ENCODE measurements around the gene ZDHHC21. TPM values are rescaled to one million over a fixed set of nuclear protein-coding genes. Genes with fewer than 3 reads are reported as not detected.

ZDHHC21 gene
- total RNA-seq, 1 donor from 2014 or later = 22.4 TPM

- Mint-ChIP-seq H3K27me3 (ENCODE audit: low read depth) (no peaks in the 10 kb centered on the region), H3K4me3 (no peak overlapping the region), H3K9me3 (peaks cover 46% of the 10 kb centered on the region), H3K36me3 (peaks cover 31% of the 10 kb centered on the region), H3K27ac (no peak overlapping the region), H3K4me1 (peaks cover 7% of the 10 kb centered on the region)
- TF ChIP-seq CTCF (IDR thresholded peaks at IDR 0.05; ENCODE audit: unreplicated experiment) = no peak
- DNase-seq (ENCODE audit: low spot score in 2 of 2, unreplicated experiment in 2 of 2) = no peak
Observed at GRCh38 chr9:14710804-14711203, 17.6 kb upstream of the ZDHHC21 start.

DNA sequence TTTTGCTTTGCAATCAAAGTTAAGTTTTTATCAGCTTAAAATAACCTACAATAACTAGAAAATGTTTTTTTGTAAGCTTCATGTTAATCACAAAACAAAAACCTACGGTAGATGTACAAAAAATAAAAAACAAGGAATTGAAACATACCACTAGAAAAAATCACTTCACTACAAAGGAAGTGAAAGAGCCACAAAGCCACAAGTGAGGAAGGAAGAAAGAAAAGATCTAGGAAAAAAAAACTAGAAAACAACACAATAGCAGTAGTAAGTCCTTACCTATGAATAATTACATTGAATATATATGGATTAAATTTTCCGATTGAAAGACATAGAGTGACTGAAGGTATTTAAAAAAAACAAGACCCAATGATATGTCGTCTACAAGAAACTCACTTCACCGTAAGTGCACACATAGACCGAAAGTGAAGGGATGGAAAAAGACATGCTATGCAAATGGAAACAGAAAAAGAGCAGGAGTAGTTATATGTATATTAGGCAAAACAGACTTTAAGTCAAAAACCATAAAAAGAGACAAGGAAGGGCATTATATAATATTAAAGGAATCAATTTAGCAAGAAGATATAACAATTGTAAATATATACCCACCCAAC, 13.4 kb upstream of the ZDHHC21 start:
- Mint-ChIP-seq H3K27ac (no peak overlapping the region), H3K27me3 (ENCODE audit: low read depth) (no peaks in the 10 kb centered on the region), H3K4me1 (no peaks in the 10 kb centered on the region), H3K4me3 (no peak overlapping the region), H3K9me3 (peaks cover 59% of the 10 kb centered on the region), H3K36me3 (peaks cover 40% of the 10 kb centered on the region)
- TF ChIP-seq CTCF (IDR thresholded peaks at IDR 0.05; ENCODE audit: unreplicated experiment) = no peak
- DNase-seq (ENCODE audit: low spot score in 2 of 2, unreplicated experiment in 2 of 2) = no peak

- no peak overlapping the region for H3K27ac Mint-ChIP-seq
- no peak for DNase-seq (ENCODE audit: low spot score in 2 of 2, unreplicated experiment in 2 of 2)
- H3K4me1 Mint-ChIP-seq = no peaks in the 10 kb centered on the region
- peaks cover 53% of the 10 kb centered on the region for H3K9me3 Mint-ChIP-seq
- TF ChIP-seq CTCF (IDR thresholded peaks at IDR 0.05; ENCODE audit: unreplicated experiment) = no peak
- no peak overlapping the region for H3K4me3 Mint-ChIP-seq
- H3K27me3 Mint-ChIP-seq (ENCODE audit: low read depth) = no peaks in the 10 kb centered on the region
- H3K36me3 Mint-ChIP-seq = peaks cover 34% of the 10 kb centered on the region
Observed at GRCh38 chr9:14705079-14705478, 11.8 kb upstream of the ZDHHC21 start.

GRCh38 chr9:14704281-14704680, 11.0 kb upstream of the ZDHHC21 start:
- Mint-ChIP-seq H3K9me3 (peaks cover 45% of the 10 kb centered on the region), H3K4me1 (no peaks in the 10 kb centered on the region), H3K4me3 (no peak overlapping the region), H3K27me3 (ENCODE audit: low read depth) (peaks cover 2% of the 10 kb centered on the region), H3K36me3 (peaks cover 28% of the 10 kb centered on the region), H3K27ac (no peak overlapping the region)
- DNase-seq (ENCODE audit: low spot score in 2 of 2, unreplicated experiment in 2 of 2) = no peak
- TF ChIP-seq CTCF (IDR thresholded peaks at IDR 0.05; ENCODE audit: unreplicated experiment) = no peak

GRCh38 chr9:14702200-14702720, 9.0 kb upstream of the ZDHHC21 start:
- no peak overlapping the region for H3K4me3 Mint-ChIP-seq
- no peak for TF ChIP-seq CTCF (IDR thresholded peaks at IDR 0.05; ENCODE audit: unreplicated experiment)
- H3K36me3 Mint-ChIP-seq = peaks cover 12% of the 10 kb centered on the region
- no peak for DNase-seq (ENCODE audit: low spot score in 2 of 2, unreplicated experiment in 2 of 2)
- peaks cover 25% of the 10 kb centered on the region for H3K9me3 Mint-ChIP-seq
- H3K27ac Mint-ChIP-seq = no peak overlapping the region
- H3K4me1 Mint-ChIP-seq = no peaks in the 10 kb centered on the region
- H3K27me3 Mint-ChIP-seq (ENCODE audit: low read depth) = peaks cover 7% of the 10 kb centered on the region
